Thoracic aorta (tissue), 2 donors: Measurements from ENCODE around the gene TULP3. TPM values are rescaled to one million over a fixed set of nuclear protein-coding genes. Genes with fewer than 3 reads are reported as not detected.

Experiments used
- ATAC-seq: fragments of 150-250 bp; one replicate; pipeline ENCODE4 v1.8.0; 2017; ENCODE audit warnings: low read depth; ENCODE audit not compliant: insufficient number of reproducible peaks, low FRiP score
- DNase-seq: peaks from one replicate; pipeline ENCODE4 v3.0.0-alpha.2; 2020; ENCODE audit warnings: low spot score
- H3K27ac ChIP-seq, 2 donors: fragments of 200-600 bp; sonication (generic); 1 replicate in 1 of 2; 2 replicates in 1 of 2; pipeline ENCODE4 v1.5.1; 2016; ENCODE audit warnings: mild to moderate bottlenecking in 2 of 2, moderate library complexity in 2 of 2
- H3K27me3 ChIP-seq: fragments of 200-600 bp; sonication (generic); replicated peaks from 2 replicates; pipeline ENCODE4 v1.6.0; 2016; ENCODE audit warnings: mild to moderate bottlenecking; ENCODE audit not compliant: insufficient read depth
- H3K36me3 ChIP-seq: fragments of 200-600 bp; sonication (generic); one replicate; pipeline ENCODE4 v1.5.1; 2016
- H3K4me1 ChIP-seq, 2 donors: fragments of 200-600 bp; sonication (generic); 1 replicate in 1 of 2; 2 replicates in 1 of 2; pipeline versions ENCODE4 v1.5.1 to v1.6.0; 2016; ENCODE audit warnings: low read depth in 2 of 2, mild to moderate bottlenecking in 1 of 2; ENCODE audit not compliant: control insufficient read depth in 1 of 2
- H3K4me3 ChIP-seq: fragments of 200-600 bp; sonication (generic); 2 replicates; pipeline ENCODE4 v1.5.1; 2016; ENCODE audit warnings: mild to moderate bottlenecking
- H3K9me3 ChIP-seq: fragments of 200-600 bp; sonication (generic); 2 replicates; pipeline ENCODE4 v1.5.1; 2016
- CTCF ChIP-seq: fragments of 200-600 bp; sonication (generic); IDR thresholded peaks from one replicate; pipeline ENCODE4 v1.5.1; 2019; ENCODE audit warnings: antibody characterized with exemption
- total RNA-seq, 2 donors: library from RNA; depleted of rRNA; stranded (reverse); fragments of >200 nt; gene quantifications; one replicate each; pipeline versions ENCODE4 v1.1.0 to v1.2.3, GENCODE V29; 2016

Gene TULP3
- total RNA-seq, 2 donors from 2014 or later = 28.4 to 30.8 TPM

GRCh38 chr12:2959505-2960389 is 69.1 kb downstream of the TULP3 start:
- peak overlapping the region; percentile 82 for H3K4me3 ChIP-seq
- ATAC-seq (peak; percentile 68), DNase-seq (no peak)

GRCh38 chr12:2960390-2960956 is 69.8 kb downstream of the TULP3 start:
- peaks cover 5 to 24% of the 10 kb centered on the region in 2 donors for H3K4me1 ChIP-seq
- H3K36me3 ChIP-seq = no peaks in the 10 kb centered on the region
- H3K27ac ChIP-seq = peak overlapping the region; percentile 80 to 89
- no peak for DNase-seq
- H3K27me3 ChIP-seq = no peaks in the 10 kb centered on the region
- H3K9me3 ChIP-seq = no peaks in the 10 kb centered on the region
- no peak for ATAC-seq
- H3K4me3 ChIP-seq = peak overlapping the region; percentile 82
- no peak for TF ChIP-seq CTCF

More at GRCh38 chr12:2959505-2960389, 69.1 kb downstream of the TULP3 start:
- H3K4me1 ChIP-seq = peaks cover 5 to 24% of the 10 kb centered on the region in 2 donors
- H3K27ac ChIP-seq = peak overlapping the region; percentile 80 to 89
- H3K9me3 ChIP-seq = no peaks in the 10 kb centered on the region
- TF ChIP-seq CTCF = no peak
- H3K27me3 ChIP-seq = no peaks in the 10 kb centered on the region
- H3K36me3 ChIP-seq = no peaks in the 10 kb centered on the region

GRCh38 chr12:2960996-2961616 is 70.4 kb downstream of the TULP3 start:
- Histone ChIP-seq H3K9me3 (no peaks in the 10 kb centered on the region), H3K36me3 (no peaks in the 10 kb centered on the region), H3K27ac (peak overlapping the region; percentile 80 to 89), H3K27me3 (no peaks in the 10 kb centered on the region), H3K4me3 (peak overlapping the region; percentile 82), H3K4me1 (peaks cover 5 to 24% of the 10 kb centered on the region in 2 donors)
- no peak for TF ChIP-seq CTCF
- DNase-seq (no peak), ATAC-seq (no peak)

- no peaks in the 10 kb centered on the region for H3K27me3 ChIP-seq
- H3K27ac ChIP-seq = no peak overlapping the region
- peaks cover 5 to 24% of the 10 kb centered on the region in 2 donors for H3K4me1 ChIP-seq
- H3K36me3 ChIP-seq = no peaks in the 10 kb centered on the region
- no peak for TF ChIP-seq CTCF
- DNase-seq = no peak
- no peak for ATAC-seq
- H3K9me3 ChIP-seq = no peaks in the 10 kb centered on the region
- no peak overlapping the region for H3K4me3 ChIP-seq
These were observed 71.0 kb downstream of the TULP3 start for GRCh38 chr12:2961705-2962104.
